ENCODE measurements around the gene MCUB. TPM values are rescaled to one million over a fixed set of nuclear protein-coding genes. Genes with fewer than 3 reads are reported as not detected.
"Not testable (repeated sequence)": the region's sequence is repeated elsewhere in the genome, so short reads cannot be mapped to it uniquely, and the experiment has no call there.

MCUB gene
- total RNA-seq, 2 donors from 2014 or later = 2.9 to 58.3 TPM

GRCh38 chr4:109554971-109555370 is 5.1 kb upstream of the MCUB start:
- no peak overlapping the region for H3K4me3 ChIP-seq
- no peak overlapping the region for H3K27ac ChIP-seq
- WGBS, 2 donors = 86 to 92% methylated on average over 3 of the region's 3 CpGs
- no peaks in the 10 kb centered on the region for H3K27me3 ChIP-seq
- TF ChIP-seq CTCF (IDR thresholded peaks at IDR 0.05) (no peak), POLR2A (IDR thresholded peaks at IDR 0.05) (no peak)
- peaks cover 6% of the 10 kb centered on the region for H3K4me1 ChIP-seq
- no peak for DNase-seq
- no peak for ATAC-seq
- no peaks in the 10 kb centered on the region for H3K36me3 ChIP-seq (replicated peaks in 1 of 2; ENCODE audit: insufficient read depth in 1 of 2, low read depth in 2 of 2)
- intact Hi-C loops (cut with DNase I) = no loop called here
- H3K9me3 ChIP-seq = no peaks in the 10 kb centered on the region

- no peak for ATAC-seq
- no peak for TF ChIP-seq POLR2A (IDR thresholded peaks at IDR 0.05)
- no peak for TF ChIP-seq CTCF (IDR thresholded peaks at IDR 0.05)
- H3K27me3 ChIP-seq = no peaks in the 10 kb centered on the region
- no peak overlapping the region for H3K4me3 ChIP-seq
- H3K9me3 ChIP-seq = no peaks in the 10 kb centered on the region
- 92 to 96% methylated on average over 22 to 26 of the region's 28 CpGs for WGBS, 2 donors
- intact Hi-C loops (cut with DNase I) = no loop called here
- DNase-seq = no peak
- H3K4me1 ChIP-seq = peaks cover 18% of the 10 kb centered on the region
- no peak overlapping the region for H3K27ac ChIP-seq
- no peaks in the 10 kb centered on the region for H3K36me3 ChIP-seq (replicated peaks in 1 of 2; ENCODE audit: insufficient read depth in 1 of 2, low read depth in 2 of 2)
Observed at GRCh38 chr4:109557433-109557832, 2.6 kb upstream of the MCUB start.

- H3K9me3 ChIP-seq; H3K4me3 ChIP-seq; ATAC-seq; H3K27me3 ChIP-seq; H3K27ac ChIP-seq; DNase-seq; intact Hi-C loops (cut with DNase I); H3K36me3 ChIP-seq (replicated peaks in 1 of 2; ENCODE audit: insufficient read depth in 1 of 2, low read depth in 2 of 2): not testable (repeated sequence)
- H3K4me1 ChIP-seq = peaks cover 18% of the 10 kb centered on the region
- 88 to 91% methylated on average over 6 of the region's 6 CpGs for WGBS, 2 donors
Observed at GRCh38 chr4:109558095-109558494, 2.0 kb upstream of the MCUB start.

GRCh38 chr4:109559625-109559982 is 442 bp upstream of the MCUB start:
- 19 to 40% methylated on average over 5 to 27 of the region's 27 CpGs for WGBS, 2 donors
- TF ChIP-seq CTCF (IDR thresholded peaks at IDR 0.05) (no peak), POLR2A (IDR thresholded peaks at IDR 0.05) (no peak)

GRCh38 chr4:109560687-109561461 is 828 bp downstream of the MCUB start:
- peak; percentile 49 for ATAC-seq
- DNase-seq = peak in 3 of 4 donors; percentile 16 to 30 (median 25)
- WGBS, 2 donors = 3 to 4% methylated on average over 14 to 29 of the region's 29 CpGs
- intact Hi-C loops (cut with DNase I) = no loop called here
- Histone ChIP-seq H3K9me3 (no peaks in the 10 kb centered on the region), H3K36me3 (replicated peaks in 1 of 2; ENCODE audit: insufficient read depth in 1 of 2, low read depth in 2 of 2) (no peaks in the 10 kb centered on the region), H3K4me1 (peaks cover 18% of the 10 kb centered on the region), H3K27me3 (no peaks in the 10 kb centered on the region), H3K4me3 (peak overlapping the region; percentile 22 to 55), H3K27ac (peak overlapping the region in 3 of 4 donors; percentile 4 to 75 (median 60))
- TF ChIP-seq CTCF (IDR thresholded peaks at IDR 0.05) = no peak
- peak in 2 of 3 donors; percentile 17 to 33 for TF ChIP-seq POLR2A (IDR thresholded peaks at IDR 0.05)

More at GRCh38 chr4:109559625-109559982, 442 bp upstream of the MCUB start:
- ATAC-seq (peak; percentile 19), DNase-seq (peak in 1 of 4 donors; percentile 11)
- intact Hi-C loops (cut with DNase I) = no loop called here
- H3K36me3 ChIP-seq (replicated peaks in 1 of 2; ENCODE audit: insufficient read depth in 1 of 2, low read depth in 2 of 2) = no peaks in the 10 kb centered on the region
- peak overlapping the region in 1 of 4 donors; percentile 75 for H3K27ac ChIP-seq
- H3K4me1 ChIP-seq = peaks cover 18% of the 10 kb centered on the region
- H3K27me3 ChIP-seq = no peaks in the 10 kb centered on the region
- no peaks in the 10 kb centered on the region for H3K9me3 ChIP-seq
- H3K4me3 ChIP-seq = peak overlapping the region in 1 of 2 donors; percentile 55
